HepG2 (cell line): Measurements from ENCODE around the gene ASH1L. TPM values are rescaled to one million over a fixed set of nuclear protein-coding genes. Genes with fewer than 3 reads are reported as not detected.

Experiments used
- AGO2 ChIP-seq: fragments of 200-400 bp; formaldehyde crosslinking; optimal IDR thresholded peaks from 2 replicates; pipeline ENCODE3; 2017; ENCODE audit warnings: mild to moderate bottlenecking, low read depth, low read length, moderate library complexity
- CCAR2 ChIP-seq: fragments of 200-400 bp; formaldehyde crosslinking; optimal IDR thresholded peaks from 2 replicates; pipeline ENCODE3; 2018; ENCODE audit warnings: low read depth, mild to moderate bottlenecking, low read length, moderate library complexity
- FOXK1 ChIP-seq: sonication (generic); formaldehyde crosslinking; IDR thresholded peaks from 2 replicates; pipeline ENCODE4 v1.4.0; 2020; ENCODE audit warnings: low read depth, missing genetic modification reagents, borderline replicate concordance
- HES4 ChIP-seq: sonication (generic); formaldehyde crosslinking; IDR thresholded peaks from 2 replicates; pipeline ENCODE4 v1.9.0; 2021; ENCODE audit warnings: mild to moderate bottlenecking, missing genetic modification reagents, borderline replicate concordance
- MTF1 ChIP-seq: sonication (generic); formaldehyde crosslinking; IDR thresholded peaks from 2 replicates; pipeline ENCODE4 v1.5.0; 2020; ENCODE audit warnings: missing genetic modification reagents
- MYC ChIP-seq: sonication (generic); formaldehyde crosslinking; IDR thresholded peaks from 2 replicates; pipeline ENCODE4 v1.9.0; 2021; ENCODE audit warnings: missing genetic modification reagents, borderline replicate concordance
- PRPF4 ChIP-seq: fragments of 200-400 bp; formaldehyde crosslinking; IDR thresholded peaks from 2 replicates; pipeline ENCODE4 v1.6.1; 2016; ENCODE audit warnings: low read length, low read depth; ENCODE audit not compliant: poor library complexity, severe bottlenecking
- ZNF121 ChIP-seq: sonication (generic); formaldehyde crosslinking; IDR thresholded peaks from 2 replicates; pipeline ENCODE4 v1.5.0; 2020; ENCODE audit warnings: mild to moderate bottlenecking, missing genetic modification reagents
- ZNF577 ChIP-seq: sonication (generic); formaldehyde crosslinking; IDR thresholded peaks from 2 replicates; pipeline ENCODE4 v1.4.0; 2020; ENCODE audit warnings: mild to moderate bottlenecking, low read depth, missing genetic modification reagents, borderline replicate concordance
- ZSCAN22 ChIP-seq: sonication (generic); formaldehyde crosslinking; IDR thresholded peaks from 2 replicates; pipeline ENCODE4 v1.4.0; 2020; ENCODE audit warnings: mild to moderate bottlenecking, missing genetic modification reagents
- polyA plus RNA-seq, 8 experiments: library from polyadenylated mRNA; depleted of rRNA in 3 of 8; stranded (reverse) in 7 of 8; unstranded in 1 of 8; fragments of >200 nt; fragmentation: Illumina TruSeq in 4 of 8; extraction: Trizol in 4 of 8; gene quantifications; 2 replicates each; pipeline versions ENCODE4 v1.2.1 to v1.2.3, GENCODE V29; 2011 to 2016; ENCODE audit warnings: low read depth in 4 of 8, missing spikeins in 1 of 8, mixed read lengths in 1 of 8; ENCODE audit not compliant: insufficient read depth in 1 of 8
- total RNA-seq, 5 experiments: library from RNA; depleted of rRNA; stranded (reverse); fragments of >200 nt; fragmentation: Illumina TruSeq; extraction: Trizol; gene quantifications; 2 replicates each; pipeline ENCODE4 v1.2.3, GENCODE V29; 2016; ENCODE audit warnings: low read depth in 1 of 5
- TF ChIP-seq, protein P1 (sequence below): sonication (generic); formaldehyde crosslinking; IDR thresholded peaks from 2 replicates; pipeline ENCODE4 v1.4.0; 2020; ENCODE audit warnings: missing genetic modification reagents, borderline replicate concordance
- TF ChIP-seq, protein P2 (sequence below): sonication (generic); formaldehyde crosslinking; IDR thresholded peaks from 2 replicates; pipeline ENCODE4 v1.4.0; 2020; ENCODE audit warnings: mild to moderate bottlenecking, missing genetic modification reagents
- TF ChIP-seq, protein P3 (sequence below): IDR thresholded peaks from 2 replicates; pipeline ENCODE4 v1.6.1; 2012; ENCODE audit warnings: low read length, improper control_type of control experiment
- TF ChIP-seq, protein P4 (sequence below): sonication (generic); formaldehyde crosslinking; IDR thresholded peaks from 2 replicates; pipeline ENCODE4 v1.5.0; 2020; ENCODE audit warnings: missing genetic modification reagents
- TF ChIP-seq, protein P5 (sequence below): IDR thresholded peaks from 2 replicates; pipeline ENCODE4 v1.6.1; 2016; ENCODE audit warnings: missing compliant biosample characterization, missing genetic modification reagents, borderline replicate concordance

The ASH1L gene
- total and polyA plus RNA-seq, 2 of the 13 experiments (the other 11 are each of a cell fraction or from before 2014, with no cell fraction given): 10.2 to 15.3 TPM

DNA sequence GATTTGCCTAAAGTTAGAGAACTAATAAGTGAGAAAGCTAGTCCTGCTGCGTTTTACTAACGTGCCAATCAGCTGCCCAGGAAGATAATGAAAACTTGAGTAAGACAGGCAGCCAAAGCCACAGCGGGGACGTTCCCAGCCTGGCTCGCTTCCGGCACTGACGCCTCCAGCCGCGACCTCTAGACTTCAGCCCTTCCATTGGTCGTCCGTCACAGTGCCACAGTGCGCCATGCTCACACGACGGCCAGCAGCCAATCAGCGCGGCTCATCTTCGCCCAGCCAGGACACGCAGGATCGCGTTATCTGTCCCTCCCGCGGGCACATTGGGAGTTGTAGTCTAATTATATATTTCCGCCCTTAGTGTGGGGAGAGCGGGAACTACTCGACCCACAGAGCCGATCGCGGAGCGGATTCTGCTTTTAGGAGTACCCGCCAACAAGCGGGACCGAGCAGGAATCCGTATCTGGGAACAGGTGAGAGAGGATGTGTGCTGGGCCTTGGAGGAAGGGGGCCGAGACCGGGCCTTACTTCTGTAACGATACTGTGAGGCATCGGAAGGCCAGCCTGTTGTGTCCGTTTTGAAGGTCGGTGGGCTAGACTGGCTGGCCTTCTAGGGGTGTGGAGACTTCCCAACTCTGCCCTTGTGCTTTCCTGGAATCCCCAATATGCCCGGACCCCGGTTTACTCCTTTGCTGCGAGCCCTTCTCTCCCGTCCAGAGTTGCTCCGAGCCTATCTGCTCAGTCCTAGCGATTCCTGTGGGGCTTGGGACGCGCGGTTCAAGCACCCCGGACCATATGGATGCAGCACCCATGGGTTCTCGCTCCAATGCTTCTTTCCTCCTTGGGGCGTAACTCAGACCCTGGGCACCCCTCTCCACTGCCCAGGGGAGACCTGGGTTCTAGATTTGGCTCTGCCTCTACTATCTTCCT is 253.8 kb downstream of the ASH1L start, which contains the start of gene FDPS (continued):
- TF ChIP-seq, protein P1, sequence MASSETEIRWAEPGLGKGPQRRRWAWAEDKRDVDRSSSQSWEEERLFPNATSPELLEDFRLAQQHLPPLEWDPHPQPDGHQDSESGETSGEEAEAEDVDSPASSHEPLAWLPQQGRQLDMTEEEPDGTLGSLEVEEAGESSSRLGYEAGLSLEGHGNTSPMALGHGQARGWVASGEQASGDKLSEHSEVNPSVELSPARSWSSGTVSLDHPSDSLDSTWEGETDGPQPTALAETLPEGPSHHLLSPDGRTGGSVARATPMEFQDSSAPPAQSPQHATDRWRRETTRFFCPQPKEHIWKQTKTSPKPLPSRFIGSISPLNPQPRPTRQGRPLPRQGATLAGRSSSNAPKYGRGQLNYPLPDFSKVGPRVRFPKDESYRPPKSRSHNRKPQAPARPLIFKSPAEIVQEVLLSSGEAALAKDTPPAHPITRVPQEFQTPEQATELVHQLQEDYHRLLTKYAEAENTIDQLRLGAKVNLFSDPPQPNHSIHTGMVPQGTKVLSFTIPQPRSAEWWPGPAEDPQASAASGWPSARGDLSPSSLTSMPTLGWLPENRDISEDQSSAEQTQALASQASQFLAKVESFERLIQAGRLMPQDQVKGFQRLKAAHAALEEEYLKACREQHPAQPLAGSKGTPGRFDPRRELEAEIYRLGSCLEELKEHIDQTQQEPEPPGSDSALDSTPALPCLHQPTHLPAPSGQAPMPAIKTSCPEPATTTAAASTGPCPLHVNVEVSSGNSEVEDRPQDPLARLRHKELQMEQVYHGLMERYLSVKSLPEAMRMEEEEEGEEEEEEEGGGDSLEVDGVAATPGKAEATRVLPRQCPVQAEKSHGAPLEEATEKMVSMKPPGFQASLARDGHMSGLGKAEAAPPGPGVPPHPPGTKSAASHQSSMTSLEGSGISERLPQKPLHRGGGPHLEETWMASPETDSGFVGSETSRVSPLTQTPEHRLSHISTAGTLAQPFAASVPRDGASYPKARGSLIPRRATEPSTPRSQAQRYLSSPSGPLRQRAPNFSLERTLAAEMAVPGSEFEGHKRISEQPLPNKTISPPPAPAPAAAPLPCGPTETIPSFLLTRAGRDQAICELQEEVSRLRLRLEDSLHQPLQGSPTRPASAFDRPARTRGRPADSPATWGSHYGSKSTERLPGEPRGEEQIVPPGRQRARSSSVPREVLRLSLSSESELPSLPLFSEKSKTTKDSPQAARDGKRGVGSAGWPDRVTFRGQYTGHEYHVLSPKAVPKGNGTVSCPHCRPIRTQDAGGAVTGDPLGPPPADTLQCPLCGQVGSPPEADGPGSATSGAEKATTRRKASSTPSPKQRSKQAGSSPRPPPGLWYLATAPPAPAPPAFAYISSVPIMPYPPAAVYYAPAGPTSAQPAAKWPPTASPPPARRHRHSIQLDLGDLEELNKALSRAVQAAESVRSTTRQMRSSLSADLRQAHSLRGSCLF (CRISPR knock-in tag): no peak
- peak; percentile 81; the same call in 1 of the 2 replicates for TF ChIP-seq FOXK1
- no peak for TF ChIP-seq CCAR2
- TF ChIP-seq ZSCAN22: no peak
- TF ChIP-seq, protein P2, sequence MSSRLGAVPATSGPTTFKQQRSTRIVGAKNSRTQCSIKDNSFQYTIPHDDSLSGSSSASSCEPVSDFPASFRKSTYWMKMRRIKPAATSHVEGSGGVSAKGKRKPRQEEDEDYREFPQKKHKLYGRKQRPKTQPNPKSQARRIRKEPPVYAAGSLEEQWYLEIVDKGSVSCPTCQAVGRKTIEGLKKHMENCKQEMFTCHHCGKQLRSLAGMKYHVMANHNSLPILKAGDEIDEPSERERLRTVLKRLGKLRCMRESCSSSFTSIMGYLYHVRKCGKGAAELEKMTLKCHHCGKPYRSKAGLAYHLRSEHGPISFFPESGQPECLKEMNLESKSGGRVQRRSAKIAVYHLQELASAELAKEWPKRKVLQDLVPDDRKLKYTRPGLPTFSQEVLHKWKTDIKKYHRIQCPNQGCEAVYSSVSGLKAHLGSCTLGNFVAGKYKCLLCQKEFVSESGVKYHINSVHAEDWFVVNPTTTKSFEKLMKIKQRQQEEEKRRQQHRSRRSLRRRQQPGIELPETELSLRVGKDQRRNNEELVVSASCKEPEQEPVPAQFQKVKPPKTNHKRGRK (CRISPR knock-in tag): no peak
- TF ChIP-seq ZNF121 (CRISPR knock-in tag): peak; percentile 52
- TF ChIP-seq AGO2: peak; percentile 37
- TF ChIP-seq MYC (CRISPR knock-in tag): peak; percentile 56; the same call in 1 of the 2 replicates
- TF ChIP-seq, protein P3, sequence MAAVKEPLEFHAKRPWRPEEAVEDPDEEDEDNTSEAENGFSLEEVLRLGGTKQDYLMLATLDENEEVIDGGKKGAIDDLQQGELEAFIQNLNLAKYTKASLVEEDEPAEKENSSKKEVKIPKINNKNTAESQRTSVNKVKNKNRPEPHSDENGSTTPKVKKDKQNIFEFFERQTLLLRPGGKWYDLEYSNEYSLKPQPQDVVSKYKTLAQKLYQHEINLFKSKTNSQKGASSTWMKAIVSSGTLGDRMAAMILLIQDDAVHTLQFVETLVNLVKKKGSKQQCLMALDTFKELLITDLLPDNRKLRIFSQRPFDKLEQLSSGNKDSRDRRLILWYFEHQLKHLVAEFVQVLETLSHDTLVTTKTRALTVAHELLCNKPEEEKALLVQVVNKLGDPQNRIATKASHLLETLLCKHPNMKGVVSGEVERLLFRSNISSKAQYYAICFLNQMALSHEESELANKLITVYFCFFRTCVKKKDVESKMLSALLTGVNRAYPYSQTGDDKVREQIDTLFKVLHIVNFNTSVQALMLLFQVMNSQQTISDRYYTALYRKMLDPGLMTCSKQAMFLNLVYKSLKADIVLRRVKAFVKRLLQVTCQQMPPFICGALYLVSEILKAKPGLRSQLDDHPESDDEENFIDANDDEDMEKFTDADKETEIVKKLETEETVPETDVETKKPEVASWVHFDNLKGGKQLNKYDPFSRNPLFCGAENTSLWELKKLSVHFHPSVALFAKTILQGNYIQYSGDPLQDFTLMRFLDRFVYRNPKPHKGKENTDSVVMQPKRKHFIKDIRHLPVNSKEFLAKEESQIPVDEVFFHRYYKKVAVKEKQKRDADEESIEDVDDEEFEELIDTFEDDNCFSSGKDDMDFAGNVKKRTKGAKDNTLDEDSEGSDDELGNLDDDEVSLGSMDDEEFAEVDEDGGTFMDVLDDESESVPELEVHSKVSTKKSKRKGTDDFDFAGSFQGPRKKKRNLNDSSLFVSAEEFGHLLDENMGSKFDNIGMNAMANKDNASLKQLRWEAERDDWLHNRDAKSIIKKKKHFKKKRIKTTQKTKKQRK: no peak
- no peak for TF ChIP-seq MTF1 (CRISPR knock-in tag)
- TF ChIP-seq, protein P4, sequence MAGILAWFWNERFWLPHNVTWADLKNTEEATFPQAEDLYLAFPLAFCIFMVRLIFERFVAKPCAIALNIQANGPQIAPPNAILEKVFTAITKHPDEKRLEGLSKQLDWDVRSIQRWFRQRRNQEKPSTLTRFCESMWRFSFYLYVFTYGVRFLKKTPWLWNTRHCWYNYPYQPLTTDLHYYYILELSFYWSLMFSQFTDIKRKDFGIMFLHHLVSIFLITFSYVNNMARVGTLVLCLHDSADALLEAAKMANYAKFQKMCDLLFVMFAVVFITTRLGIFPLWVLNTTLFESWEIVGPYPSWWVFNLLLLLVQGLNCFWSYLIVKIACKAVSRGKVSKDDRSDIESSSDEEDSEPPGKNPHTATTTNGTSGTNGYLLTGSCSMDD (CRISPR knock-in tag): no peak
- no peak for TF ChIP-seq ZNF577 (CRISPR knock-in tag)
- no peak for TF ChIP-seq PRPF4
- TF ChIP-seq, protein P5, sequence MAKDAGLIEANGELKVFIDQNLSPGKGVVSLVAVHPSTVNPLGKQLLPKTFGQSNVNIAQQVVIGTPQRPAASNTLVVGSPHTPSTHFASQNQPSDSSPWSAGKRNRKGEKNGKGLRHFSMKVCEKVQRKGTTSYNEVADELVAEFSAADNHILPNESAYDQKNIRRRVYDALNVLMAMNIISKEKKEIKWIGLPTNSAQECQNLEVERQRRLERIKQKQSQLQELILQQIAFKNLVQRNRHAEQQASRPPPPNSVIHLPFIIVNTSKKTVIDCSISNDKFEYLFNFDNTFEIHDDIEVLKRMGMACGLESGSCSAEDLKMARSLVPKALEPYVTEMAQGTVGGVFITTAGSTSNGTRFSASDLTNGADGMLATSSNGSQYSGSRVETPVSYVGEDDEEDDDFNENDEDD (CRISPR knock-in tag): peak; percentile 78
- TF ChIP-seq HES4 (CRISPR knock-in tag): 0 out of 2 replicates have a peak, but pooled peaks have one; percentile 41
